GM21576 (cell line): ENCODE data around the gene INTS15.

ENCODE experiments used
- ATAC-seq: cut with Tn5 transposase; IDR thresholded peaks from one replicate; pipeline ENCODE4 v1.9.1; 2021; ENCODE audit warnings: mild to moderate bottlenecking, moderate library complexity; ENCODE audit not compliant: unreplicated experiment

Gene INTS15

GRCh38 chr7:6642239-6642839, 52.5 kb downstream of the INTS15 start:
- ATAC-seq, result no peak

- no peak for ATAC-seq
Measured at GRCh38 chr7:6642861-6643640, 53.2 kb downstream of the INTS15 start.

- ATAC-seq, result no peak
Measured at GRCh38 chr7:6643915-6644625, 54.2 kb downstream of the INTS15 start.

- ATAC-seq, result no peak
Measured at GRCh38 chr7:6644728-6645127, 54.9 kb downstream of the INTS15 start.

- ATAC-seq, result no peak
Measured at GRCh38 chr7:6646465-6646864, 56.6 kb downstream of the INTS15 start.

- no peak for ATAC-seq
Measured at GRCh38 chr7:6647080-6647479, 57.3 kb downstream of the INTS15 start.

GRCh38 chr7:6647541-6647940, 57.7 kb downstream of the INTS15 start:
- ATAC-seq, result no peak

GRCh38 chr7:6648066-6648814, 58.4 kb downstream of the INTS15 start:
- no peak for ATAC-seq

GRCh38 chr7:6648815-6649104, 58.9 kb downstream of the INTS15 start:
- no peak for ATAC-seq

- no peak for ATAC-seq
Measured at GRCh38 chr7:6649241-6649961, 59.6 kb downstream of the INTS15 start.

- ATAC-seq, result no peak
Measured at GRCh38 chr7:6650086-6650485, 60.3 kb downstream of the INTS15 start.

GRCh38 chr7:6650521-6651011, 60.7 kb downstream of the INTS15 start:
- no peak for ATAC-seq

- ATAC-seq, result no peak
Measured at GRCh38 chr7:6651851-6652445, 62.1 kb downstream of the INTS15 start.

GRCh38 chr7:6652446-6653011, 62.7 kb downstream of the INTS15 start:
- ATAC-seq, result no peak

- no peak for ATAC-seq
Measured at GRCh38 chr7:6653071-6654003, 63.5 kb downstream of the INTS15 start.

- no peak for ATAC-seq
Measured at GRCh38 chr7:6654113-6654841, 64.5 kb downstream of the INTS15 start.

- no peak for ATAC-seq
Measured at GRCh38 chr7:6654842-6655610, 65.2 kb downstream of the INTS15 start.
